GM23338 (cell line): ENCODE results near the gene DRD2. TPM values are rescaled to one million over a fixed set of nuclear protein-coding genes. Genes with fewer than 3 reads are reported as not detected.

ENCODE experiments used
- ATAC-seq: fragments of 200-7000 bp; cut with Tn5 transposase; 3 replicates; pipeline ENCODE4 v1.9.1; 2020
- DNase-seq: peaks from one replicate; pipeline ENCODE4 v3.0.0-alpha.2; 2015; ENCODE audit warnings: low spot score
- H2AFZ ChIP-seq: fragments of 200-600 bp; sonication (generic); 2 replicates; pipeline ENCODE4 v1.8.0; 2016; ENCODE audit warnings: antibody characterized with exemption, mild to moderate bottlenecking, moderate library complexity
- H3F3A ChIP-seq: fragments of 200-600 bp; sonication (generic); replicated peaks from 2 replicates; pipeline ENCODE4 v1.8.0; 2017; ENCODE audit warnings: antibody characterized with exemption, mixed run types, low read depth
- H3K27ac ChIP-seq: fragments of 200-600 bp; sonication (generic); 2 replicates; pipeline ENCODE4 v1.6.1; 2016; ENCODE audit warnings: low read depth
- H3K27me3 ChIP-seq: fragments of 200-600 bp; sonication (generic); 2 replicates; pipeline ENCODE4 v1.8.0; 2016; ENCODE audit warnings: mild to moderate bottlenecking, mixed run types, moderate library complexity; ENCODE audit not compliant: insufficient read depth
- H3K36me3 ChIP-seq: fragments of 200-600 bp; sonication (generic); 2 replicates; pipeline ENCODE4 v1.8.0; 2016; ENCODE audit warnings: mild to moderate bottlenecking; ENCODE audit not compliant: insufficient read depth
- H3K4me1 ChIP-seq: fragments of 200-600 bp; sonication (generic); 2 replicates; pipeline ENCODE4 v1.8.0; 2016; ENCODE audit warnings: mild to moderate bottlenecking, moderate library complexity; ENCODE audit not compliant: insufficient read depth
- H3K4me2 ChIP-seq: fragments of 200-600 bp; sonication (generic); 2 replicates; pipeline ENCODE4 v1.7.1; 2017; ENCODE audit warnings: mixed run types
- H3K4me3 ChIP-seq: fragments of 200-600 bp; sonication (generic); 2 replicates; pipeline ENCODE4 v1.6.1; 2016; ENCODE audit warnings: mixed run types
- H3K79me2 ChIP-seq: fragments of 200-600 bp; sonication (generic); replicated peaks from 2 replicates; pipeline ENCODE4 v1.8.0; 2017; ENCODE audit warnings: mild to moderate bottlenecking; ENCODE audit not compliant: insufficient read depth
- H3K9me2 ChIP-seq: fragments of 200-600 bp; sonication (generic); 2 replicates; pipeline ENCODE4 v1.8.0; 2017; ENCODE audit not compliant: insufficient read depth
- H4K20me1 ChIP-seq: fragments of 200-600 bp; sonication (generic); replicated peaks from 2 replicates; pipeline ENCODE4 v1.8.0; 2017; ENCODE audit warnings: mild to moderate bottlenecking; ENCODE audit not compliant: insufficient read depth
- H3K27ac Mint-ChIP-seq: 2 replicates; pipeline ENCODE4 v1.8.0; 2020; ENCODE audit warnings: inconsistent platforms, mild to moderate bottlenecking, moderate library complexity, mixed read lengths
- H3K27me3 Mint-ChIP-seq: 3 replicates; pipeline ENCODE4 v1.8.0; 2022; ENCODE audit warnings: low read depth, mild to moderate bottlenecking, moderate library complexity, mixed read lengths, inconsistent platforms; ENCODE audit not compliant: insufficient read depth, poor library complexity
- H3K36me3 Mint-ChIP-seq: 3 replicates; pipeline ENCODE4 v1.8.0; 2021; ENCODE audit warnings: low read depth, mild to moderate bottlenecking, inconsistent platforms, moderate library complexity, mixed read lengths
- H3K4me1 Mint-ChIP-seq: 3 replicates; pipeline ENCODE4 v1.8.0; 2020; ENCODE audit warnings: mild to moderate bottlenecking, inconsistent platforms, mixed read lengths
- H3K4me3 Mint-ChIP-seq: 3 replicates; pipeline ENCODE4 v1.8.0; 2021; ENCODE audit warnings: moderate library complexity, mild to moderate bottlenecking, inconsistent platforms, mixed read lengths
- H3K9me3 Mint-ChIP-seq: 3 replicates; pipeline ENCODE4 v1.8.0; 2020; ENCODE audit warnings: moderate library complexity, mild to moderate bottlenecking, inconsistent platforms, mixed read lengths
- ETS1 ChIP-seq: IDR thresholded peaks from 2 replicates; pipeline ENCODE4 v1.6.1; 2016; ENCODE audit warnings: antibody characterized with exemption
- EZH2 ChIP-seq: fragments of 200-600 bp; sonication (generic); IDR thresholded peaks from one replicate; pipeline ENCODE4 v1.8.0; 2017; ENCODE audit warnings: antibody characterized with exemption, mild to moderate bottlenecking, low read depth; ENCODE audit not compliant: unreplicated experiment
- EZH2phosphoT487 ChIP-seq: fragments of 200-600 bp; sonication (generic); IDR thresholded peaks from one replicate; pipeline ENCODE4 v1.8.1; 2018; ENCODE audit warnings: antibody characterized with exemption; ENCODE audit not compliant: unreplicated experiment
- NANOG ChIP-seq: IDR thresholded peaks from 2 replicates; pipeline ENCODE4 v1.6.1; 2016; ENCODE audit warnings: antibody characterized with exemption, borderline replicate concordance
- POLR2AphosphoS5 ChIP-seq: IDR thresholded peaks from 2 replicates; pipeline ENCODE4 v1.6.1; 2016; ENCODE audit warnings: antibody characterized with exemption, low read depth
- REST ChIP-seq: IDR thresholded peaks from one replicate; pipeline ENCODE4 v1.6.1; 2018; ENCODE audit warnings: antibody characterized with exemption; ENCODE audit not compliant: unreplicated experiment
- STAT1 ChIP-seq: IDR thresholded peaks from one replicate; pipeline ENCODE4 v1.6.1; 2016; ENCODE audit warnings: antibody characterized with exemption; ENCODE audit not compliant: unreplicated experiment
- ZNF114 ChIP-seq: fragments of 250-450 bp; sonication (Bioruptor Pico); IDR thresholded peaks from 2 replicates; pipeline ENCODE4 v1.5.0; 2020; ENCODE audit warnings: mild to moderate bottlenecking, moderate library complexity
- ZNF331 ChIP-seq: fragments of 250-450 bp; sonication (Bioruptor Pico); IDR thresholded peaks from 2 replicates; pipeline ENCODE4 v1.5.0; 2020; ENCODE audit warnings: low read depth, mild to moderate bottlenecking, moderate library complexity
- ZNF462 ChIP-seq: fragments of 250-450 bp; sonication (Bioruptor Pico); IDR thresholded peaks from 2 replicates; pipeline ENCODE4 v1.5.0; 2020; ENCODE audit warnings: mild to moderate bottlenecking, moderate library complexity
- polyA plus RNA-seq: library from polyadenylated mRNA; unstranded; fragments of >200 nt; fragmentation: Nextera tagmentation; extraction: Ambion mirVana; gene quantifications from 2 replicates; pipeline ENCODE4 v1.2.1, GENCODE V29; 2016
- total RNA-seq: library from RNA; depleted of rRNA; stranded (reverse); fragments of >200 nt; shearing (Covaris generic); gene quantifications from 2 replicates; pipeline ENCODE4 v1.2.3, GENCODE V29; 2014
- TF ChIP-seq, protein P1 (sequence below), 2 experiments: fragments of 200-600 bp in 1 of 2; sonication (generic) in 1 of 2; conservative IDR thresholded peaks; 2 replicates each; pipeline versions ENCODE4 v1.5.1 to v1.6.1; 2016 to 2017; ENCODE audit warnings: antibody characterized with exemption in 2 of 2, low read depth in 2 of 2, mild to moderate bottlenecking in 2 of 2, moderate library complexity in 1 of 2

Gene DRD2
- total and polyA plus RNA-seq, 2 experiments from 2014 or later, result 0.21 to 0.66 TPM

DNA sequence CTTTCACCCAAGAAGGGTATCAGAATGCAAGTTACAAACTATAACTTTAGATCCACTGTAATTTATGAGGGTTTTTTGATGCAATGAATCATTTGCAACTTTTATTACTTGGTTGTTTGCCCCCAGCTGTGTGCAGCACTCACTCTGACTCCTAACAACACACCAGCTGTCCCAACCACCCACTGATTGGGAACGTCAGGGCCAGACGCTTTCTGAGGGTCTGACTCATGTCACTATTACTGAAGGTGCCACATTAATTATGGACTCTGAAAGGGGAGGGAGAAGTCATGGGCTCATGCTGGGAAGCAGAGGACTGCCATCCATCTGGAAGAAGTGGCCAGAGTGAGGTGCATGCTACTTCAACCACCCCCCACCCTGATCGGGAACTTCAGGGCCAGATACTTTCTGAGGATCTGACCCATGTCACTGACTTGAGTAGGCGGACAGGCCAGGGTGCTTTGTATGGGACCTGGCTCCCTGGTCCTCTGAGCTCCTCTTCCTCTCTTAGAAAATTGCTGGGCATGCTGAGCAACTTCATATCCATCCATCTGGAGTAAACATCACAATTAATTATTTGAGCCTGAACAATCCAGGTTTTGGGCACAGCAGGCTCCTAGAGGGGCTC, 44.9 kb upstream of the DRD2 start:
- Histone ChIP-seq H3K4me2 (no peak overlapping the region), H3K79me2 (no peaks in the 10 kb centered on the region), H4K20me1 (no peaks in the 10 kb centered on the region), H3K4me3 (no peak overlapping the region), H3K9me2 (peaks cover 5% of the 10 kb centered on the region; the same call in 1 of the 2 replicates), H3K27ac (no peak overlapping the region), H3F3A (no peaks in the 10 kb centered on the region), H3K27me3 (no peaks in the 10 kb centered on the region), H3K4me1 (no peaks in the 10 kb centered on the region), H3K36me3 (no peaks in the 10 kb centered on the region), H2AFZ (no peak overlapping the region)
- no peak overlapping the region for H3K27ac Mint-ChIP-seq
- 0 out of 3 replicates have a peak, but pooled peaks cover 3% of the 10 kb centered on the region for H3K36me3 Mint-ChIP-seq
- H3K27me3 Mint-ChIP-seq, result peaks cover 3% of the 10 kb centered on the region
- TF ChIP-seq EZH2, result no peak
- TF ChIP-seq, protein P1, sequence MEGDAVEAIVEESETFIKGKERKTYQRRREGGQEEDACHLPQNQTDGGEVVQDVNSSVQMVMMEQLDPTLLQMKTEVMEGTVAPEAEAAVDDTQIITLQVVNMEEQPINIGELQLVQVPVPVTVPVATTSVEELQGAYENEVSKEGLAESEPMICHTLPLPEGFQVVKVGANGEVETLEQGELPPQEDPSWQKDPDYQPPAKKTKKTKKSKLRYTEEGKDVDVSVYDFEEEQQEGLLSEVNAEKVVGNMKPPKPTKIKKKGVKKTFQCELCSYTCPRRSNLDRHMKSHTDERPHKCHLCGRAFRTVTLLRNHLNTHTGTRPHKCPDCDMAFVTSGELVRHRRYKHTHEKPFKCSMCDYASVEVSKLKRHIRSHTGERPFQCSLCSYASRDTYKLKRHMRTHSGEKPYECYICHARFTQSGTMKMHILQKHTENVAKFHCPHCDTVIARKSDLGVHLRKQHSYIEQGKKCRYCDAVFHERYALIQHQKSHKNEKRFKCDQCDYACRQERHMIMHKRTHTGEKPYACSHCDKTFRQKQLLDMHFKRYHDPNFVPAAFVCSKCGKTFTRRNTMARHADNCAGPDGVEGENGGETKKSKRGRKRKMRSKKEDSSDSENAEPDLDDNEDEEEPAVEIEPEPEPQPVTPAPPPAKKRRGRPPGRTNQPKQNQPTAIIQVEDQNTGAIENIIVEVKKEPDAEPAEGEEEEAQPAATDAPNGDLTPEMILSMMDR (conservative IDR thresholded peaks at IDR 0.05; ENCODE audit: low read depth in 2 of 2), result no peak
- no peak for TF ChIP-seq REST
- TF ChIP-seq ETS1, result no peak
- no peak for TF ChIP-seq NANOG
- TF ChIP-seq POLR2AphosphoS5, result no peak
- no peak for TF ChIP-seq EZH2phosphoT487
- no peak for TF ChIP-seq ZNF114 (CRISPR knock-in tag)
- no peak for TF ChIP-seq ZNF462 (CRISPR knock-in tag)
- TF ChIP-seq ZNF331 (CRISPR knock-in tag), result no peak
- no peak for TF ChIP-seq STAT1
- no peak for ATAC-seq
- H3K4me3 Mint-ChIP-seq, result no peak overlapping the region
- peaks cover 16% of the 10 kb centered on the region; the same call in 2 of the 3 replicates for H3K9me3 Mint-ChIP-seq
- DNase-seq, result no peak
- H3K4me1 Mint-ChIP-seq, result no peaks in the 10 kb centered on the region; the same call in 2 of the 3 replicates
